ENCODE data around the gene PLXDC2. TPM values are rescaled to one million over a fixed set of nuclear protein-coding genes. Genes with fewer than 3 reads are reported as not detected.

Gene PLXDC2
- total RNA-seq, 8 experiments from 2014 or later: 3.7 to 129 (median 7.6) TPM

GRCh38 chr10:19928936-19929335, 112.7 kb downstream of the PLXDC2 start:
- Histone ChIP-seq H3K4me3 (no peak overlapping the region), H3K4me1 (replicated peaks in 1 of 2) (peaks cover 13 to 24% of the 10 kb centered on the region in 2 donors), H3K27ac (no peak overlapping the region)
- no peak for ATAC-seq (replicated peaks in 6 of 8)
- WGBS, 10 experiments: 46 to 100% (median 100%) methylated on average over 1 to 5 of the region's 7 CpGs; no CpG with 5 or more reads in 3 of the 10 experiments
- in situ Hi-C loops (cut with MboI; ENCODE audit: low pct_unique_long_range_greater_than_20kb in 2 of 9, low sequenced_read_pairs in 9 of 9, unreplicated experiment in 9 of 9): no loop called here

GRCh38 chr10:19929506-19930140, 113.4 kb downstream of the PLXDC2 start:
- Histone ChIP-seq H3K4me3 (no peak overlapping the region), H3K4me1 (replicated peaks in 1 of 2) (peaks cover 13 to 24% of the 10 kb centered on the region in 2 donors), H3K27ac (no peak overlapping the region)
- 0 to 87% (median 64%) methylated on average over 2 to 3 of the region's 3 CpGs for WGBS, 10 experiments
- ATAC-seq (replicated peaks in 6 of 8): peak in 6 of 8 experiments; percentile 51 to 75 (median 66)
- in situ Hi-C loops (cut with MboI; ENCODE audit: low pct_unique_long_range_greater_than_20kb in 2 of 9, low sequenced_read_pairs in 9 of 9, unreplicated experiment in 9 of 9): no loop called here

- in situ Hi-C loops (cut with MboI; ENCODE audit: low pct_unique_long_range_greater_than_20kb in 2 of 9, low sequenced_read_pairs in 9 of 9, unreplicated experiment in 9 of 9): no loop called here
- Histone ChIP-seq H3K4me3 (no peak overlapping the region), H3K4me1 (replicated peaks in 1 of 2) (peaks cover 12 to 22% of the 10 kb centered on the region in 2 donors), H3K27ac (no peak overlapping the region)
- 33 to 100% (median 76%) methylated on average over 1 to 12 of the region's 12 CpGs for WGBS, 10 experiments
- peak; percentile 24 to 96 (median 90) for ATAC-seq (replicated peaks in 6 of 8)
Observed at GRCh38 chr10:19930936-19931893, 115.0 kb downstream of the PLXDC2 start.

GRCh38 chr10:19931894-19932590, 115.8 kb downstream of the PLXDC2 start:
- peaks cover 9 to 21% of the 10 kb centered on the region in 2 donors for H3K4me1 ChIP-seq (replicated peaks in 1 of 2)
- no peak overlapping the region for H3K27ac ChIP-seq
- H3K4me3 ChIP-seq: no peak overlapping the region
- ATAC-seq (replicated peaks in 6 of 8): peak in 5 of 8 experiments; percentile 8 to 59 (median 48)
- in situ Hi-C loops (cut with MboI; ENCODE audit: low pct_unique_long_range_greater_than_20kb in 2 of 9, low sequenced_read_pairs in 9 of 9, unreplicated experiment in 9 of 9): no loop called here
- WGBS, 10 experiments: 60 to 100% (median 91%) methylated on average over 1 to 4 of the region's 4 CpGs

GRCh38 chr10:19932806-19933371, 116.7 kb downstream of the PLXDC2 start:
- Histone ChIP-seq H3K27ac (no peak overlapping the region), H3K4me3 (no peak overlapping the region), H3K4me1 (replicated peaks in 1 of 2) (peaks cover 9 to 21% of the 10 kb centered on the region in 2 donors)
- in situ Hi-C loops (cut with MboI; ENCODE audit: low pct_unique_long_range_greater_than_20kb in 2 of 9, low sequenced_read_pairs in 9 of 9, unreplicated experiment in 9 of 9): no loop called here
- ATAC-seq (replicated peaks in 6 of 8): no peak
- WGBS, 10 experiments: 24 to 100% (median 92%) methylated on average over 1 to 5 of the region's 5 CpGs

- Histone ChIP-seq H3K4me3 (no peak overlapping the region), H3K4me1 (replicated peaks in 1 of 2) (peaks cover 9 to 21% of the 10 kb centered on the region in 2 donors), H3K27ac (no peak overlapping the region)
- in situ Hi-C loops (cut with MboI; ENCODE audit: low pct_unique_long_range_greater_than_20kb in 2 of 9, low sequenced_read_pairs in 9 of 9, unreplicated experiment in 9 of 9): no loop called here
- ATAC-seq (replicated peaks in 6 of 8): no peak
- 58 to 100% (median 94%) methylated on average over 1 to 3 of the region's 3 CpGs for WGBS, 10 experiments
Observed at GRCh38 chr10:19933772-19934171, 117.5 kb downstream of the PLXDC2 start.

GRCh38 chr10:19935176-19935575, 118.9 kb downstream of the PLXDC2 start:
- in situ Hi-C loops (cut with MboI; ENCODE audit: low pct_unique_long_range_greater_than_20kb in 2 of 9, low sequenced_read_pairs in 9 of 9, unreplicated experiment in 9 of 9): no loop called here
- no peak for ATAC-seq (replicated peaks in 6 of 8)
- Histone ChIP-seq H3K4me1 (replicated peaks in 1 of 2) (peaks cover 9 to 11% of the 10 kb centered on the region in 2 donors), H3K27ac (no peak overlapping the region), H3K4me3 (no peak overlapping the region)
- WGBS, 10 experiments: 0 to 100% (median 27%) methylated on average over 1 to 2 of the region's 3 CpGs; no CpG with 5 or more reads in 6 of the 10 experiments

- no peak for ATAC-seq (replicated peaks in 6 of 8)
- Histone ChIP-seq H3K4me1 (replicated peaks in 1 of 2) (peaks cover 9 to 10% of the 10 kb centered on the region in 2 donors), H3K4me3 (no peak overlapping the region), H3K27ac (no peak overlapping the region)
- in situ Hi-C loops (cut with MboI; ENCODE audit: low pct_unique_long_range_greater_than_20kb in 2 of 9, low sequenced_read_pairs in 9 of 9, unreplicated experiment in 9 of 9): no loop called here
- 0 to 94% (median 92%) methylated on average over 1 to 2 of the region's 2 CpGs; no CpG with 5 or more reads in 5 of the 10 experiments for WGBS, 10 experiments
Observed at GRCh38 chr10:19936289-19936688, 120.1 kb downstream of the PLXDC2 start.

GRCh38 chr10:19937989-19938388, 121.8 kb downstream of the PLXDC2 start:
- in situ Hi-C loops (cut with MboI; ENCODE audit: low pct_unique_long_range_greater_than_20kb in 2 of 9, low sequenced_read_pairs in 9 of 9, unreplicated experiment in 9 of 9): no loop called here
- ATAC-seq (replicated peaks in 6 of 8): no peak
- Histone ChIP-seq H3K27ac (no peak overlapping the region), H3K4me1 (replicated peaks in 1 of 2) (peaks cover 0 to 7% of the 10 kb centered on the region in 2 donors), H3K4me3 (no peak overlapping the region)
- 57 to 100% (median 100%) methylated on average over 1 of the region's 1 CpG; no CpG with 5 or more reads in 5 of the 10 experiments for WGBS, 10 experiments

- Histone ChIP-seq H3K27ac (no peak overlapping the region), H3K4me1 (replicated peaks in 1 of 2) (peaks cover 0 to 7% of the 10 kb centered on the region in 2 donors), H3K4me3 (no peak overlapping the region)
- 13 to 71% (median 49%) methylated on average over 3 to 6 of the region's 6 CpGs; no CpG with 5 or more reads in 1 of the 10 experiments for WGBS, 10 experiments
- in situ Hi-C loops (cut with MboI; ENCODE audit: low pct_unique_long_range_greater_than_20kb in 2 of 9, low sequenced_read_pairs in 9 of 9, unreplicated experiment in 9 of 9): no loop called here
- ATAC-seq (replicated peaks in 6 of 8): no peak
Observed at GRCh38 chr10:19941206-19941880, 125.1 kb downstream of the PLXDC2 start.

- in situ Hi-C loops (cut with MboI; ENCODE audit: low pct_unique_long_range_greater_than_20kb in 2 of 9, low sequenced_read_pairs in 9 of 9, unreplicated experiment in 9 of 9): no loop called here
- Histone ChIP-seq H3K4me3 (no peak overlapping the region), H3K4me1 (replicated peaks in 1 of 2) (peaks cover 4 to 7% of the 10 kb centered on the region in 2 donors), H3K27ac (no peak overlapping the region)
- ATAC-seq (replicated peaks in 6 of 8): no peak
- WGBS, 10 experiments: 15 to 98% (median 71%) methylated on average over 1 to 6 of the region's 6 CpGs; no CpG with 5 or more reads in 2 of the 10 experiments
Observed at GRCh38 chr10:19944911-19945663, 128.9 kb downstream of the PLXDC2 start.
